ENCODE results near the gene MRC1. TPM values are rescaled to one million over a fixed set of nuclear protein-coding genes. Genes with fewer than 3 reads are reported as not detected.

The MRC1 gene
- total RNA-seq, 3 donors from 2014 or later: 13.8 to 197 (median 29.3) TPM

DNA sequence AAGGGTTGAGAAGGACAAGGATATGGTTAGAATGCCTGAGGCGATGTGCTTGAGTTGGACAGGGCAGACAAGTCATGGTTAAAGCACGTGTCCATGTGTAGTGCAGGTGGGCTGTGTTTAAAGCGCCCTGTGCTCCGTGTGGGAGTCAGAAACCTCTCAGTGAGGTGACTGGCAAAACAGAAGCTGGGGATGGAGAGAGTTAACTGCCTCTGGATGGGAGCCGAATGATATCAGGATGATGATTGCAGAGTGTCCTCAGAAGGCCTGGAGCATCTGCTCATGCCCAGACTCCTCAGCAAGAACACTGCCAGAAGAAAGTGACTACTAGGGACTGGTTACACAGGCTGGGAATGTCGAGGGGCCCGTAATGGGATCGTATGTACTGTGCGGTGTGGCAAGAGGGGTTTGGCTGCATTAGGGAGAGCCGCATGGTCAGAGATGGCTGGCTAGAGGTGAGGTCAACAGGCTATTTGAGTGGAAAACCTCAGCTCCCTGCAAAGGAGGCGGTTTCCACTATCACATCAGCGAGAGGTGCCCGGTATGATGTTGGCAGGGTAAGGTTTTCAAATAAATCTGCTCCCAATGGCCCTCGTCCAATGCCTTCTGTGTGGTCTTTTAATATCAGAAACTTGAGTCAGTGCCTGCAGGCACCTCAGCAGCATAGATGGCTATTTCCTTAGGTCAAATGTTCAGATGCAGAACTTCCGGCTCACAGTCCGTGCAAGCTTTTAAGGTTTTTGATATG, 26.1 kb upstream of the MRC1 start:
- H3K27ac ChIP-seq: no peak overlapping the region
- H3K4me3 ChIP-seq: no peak overlapping the region
- no peaks in the 10 kb centered on the region for H3K27me3 ChIP-seq
- intact Hi-C loops (cut with DNase I; ENCODE audit: low total_unique reads): no loop called here
- H3K4me1 ChIP-seq: no peaks in the 10 kb centered on the region
- H3K36me3 ChIP-seq: no peaks in the 10 kb centered on the region
- H3K9me3 ChIP-seq: no peaks in the 10 kb centered on the region
- TF ChIP-seq POLR2AphosphoS5 (IDR thresholded peaks at IDR 0.05): no peak
- no peak for TF ChIP-seq POLR2A (IDR thresholded peaks at IDR 0.05)
- TF ChIP-seq, protein P1, sequence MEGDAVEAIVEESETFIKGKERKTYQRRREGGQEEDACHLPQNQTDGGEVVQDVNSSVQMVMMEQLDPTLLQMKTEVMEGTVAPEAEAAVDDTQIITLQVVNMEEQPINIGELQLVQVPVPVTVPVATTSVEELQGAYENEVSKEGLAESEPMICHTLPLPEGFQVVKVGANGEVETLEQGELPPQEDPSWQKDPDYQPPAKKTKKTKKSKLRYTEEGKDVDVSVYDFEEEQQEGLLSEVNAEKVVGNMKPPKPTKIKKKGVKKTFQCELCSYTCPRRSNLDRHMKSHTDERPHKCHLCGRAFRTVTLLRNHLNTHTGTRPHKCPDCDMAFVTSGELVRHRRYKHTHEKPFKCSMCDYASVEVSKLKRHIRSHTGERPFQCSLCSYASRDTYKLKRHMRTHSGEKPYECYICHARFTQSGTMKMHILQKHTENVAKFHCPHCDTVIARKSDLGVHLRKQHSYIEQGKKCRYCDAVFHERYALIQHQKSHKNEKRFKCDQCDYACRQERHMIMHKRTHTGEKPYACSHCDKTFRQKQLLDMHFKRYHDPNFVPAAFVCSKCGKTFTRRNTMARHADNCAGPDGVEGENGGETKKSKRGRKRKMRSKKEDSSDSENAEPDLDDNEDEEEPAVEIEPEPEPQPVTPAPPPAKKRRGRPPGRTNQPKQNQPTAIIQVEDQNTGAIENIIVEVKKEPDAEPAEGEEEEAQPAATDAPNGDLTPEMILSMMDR (IDR thresholded peaks at IDR 0.05): no peak
- no peak for DNase-seq (ENCODE audit: low spot score in 2 of 2)

DNA sequence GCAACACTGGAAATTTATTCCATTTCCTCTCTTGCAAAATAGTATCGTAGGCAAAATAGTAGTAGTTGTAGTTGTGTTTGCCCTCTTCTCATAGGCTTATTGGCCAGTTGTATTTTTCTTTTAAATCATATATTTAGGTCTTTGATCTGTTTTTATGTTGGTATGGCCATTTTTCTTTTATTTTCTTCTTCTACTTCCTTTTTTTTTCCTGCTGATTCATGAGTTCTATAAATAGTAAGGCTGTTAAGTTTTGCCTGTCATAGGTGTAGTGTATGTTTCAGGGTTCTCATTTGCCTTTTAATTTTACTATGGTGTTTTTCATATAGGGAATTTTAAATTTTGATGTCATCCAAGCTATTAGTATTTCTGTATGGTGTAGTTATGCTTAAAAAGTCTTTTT, 25.4 kb upstream of the MRC1 start:
- no peak for DNase-seq (ENCODE audit: low spot score in 2 of 2)
- Histone ChIP-seq H3K27ac (no peak overlapping the region), H3K27me3 (no peaks in the 10 kb centered on the region), H3K36me3 (no peaks in the 10 kb centered on the region), H3K9me3 (no peaks in the 10 kb centered on the region), H3K4me1 (no peaks in the 10 kb centered on the region), H3K4me3 (no peak overlapping the region)
- intact Hi-C loops (cut with DNase I; ENCODE audit: low total_unique reads): no loop called here
- TF ChIP-seq POLR2AphosphoS5 (IDR thresholded peaks at IDR 0.05): no peak
- TF ChIP-seq, protein P1 (IDR thresholded peaks at IDR 0.05): no peak
- TF ChIP-seq POLR2A (IDR thresholded peaks at IDR 0.05): no peak

DNA sequence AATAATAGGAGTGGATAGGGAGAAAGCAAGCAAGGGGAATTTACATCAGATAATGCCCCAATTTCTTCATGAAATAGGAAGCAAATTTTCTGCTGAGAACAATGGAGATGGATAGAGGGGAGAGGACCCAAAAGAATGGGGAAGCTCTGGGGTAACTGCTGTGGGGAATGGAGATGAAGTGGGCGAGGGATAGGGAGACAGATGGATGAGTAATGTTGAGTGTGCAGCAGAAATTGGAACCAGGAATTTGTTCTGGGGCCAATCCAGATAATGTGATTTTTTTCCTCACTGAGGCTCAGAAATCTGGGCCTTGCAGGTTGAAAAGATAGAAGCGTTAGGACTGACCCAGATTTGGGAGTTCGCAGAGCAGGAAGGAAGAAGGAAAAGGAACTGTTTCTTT, 24.5 kb upstream of the MRC1 start:
- DNase-seq (ENCODE audit: low spot score in 2 of 2): no peak
- Histone ChIP-seq H3K27me3 (no peaks in the 10 kb centered on the region), H3K9me3 (no peaks in the 10 kb centered on the region), H3K36me3 (no peaks in the 10 kb centered on the region), H3K4me3 (no peak overlapping the region), H3K27ac (no peak overlapping the region), H3K4me1 (no peaks in the 10 kb centered on the region)
- intact Hi-C loops (cut with DNase I; ENCODE audit: low total_unique reads): no loop called here
- TF ChIP-seq, protein P1 (IDR thresholded peaks at IDR 0.05): no peak
- no peak for TF ChIP-seq POLR2AphosphoS5 (IDR thresholded peaks at IDR 0.05)
- TF ChIP-seq POLR2A (IDR thresholded peaks at IDR 0.05): no peak

DNA sequence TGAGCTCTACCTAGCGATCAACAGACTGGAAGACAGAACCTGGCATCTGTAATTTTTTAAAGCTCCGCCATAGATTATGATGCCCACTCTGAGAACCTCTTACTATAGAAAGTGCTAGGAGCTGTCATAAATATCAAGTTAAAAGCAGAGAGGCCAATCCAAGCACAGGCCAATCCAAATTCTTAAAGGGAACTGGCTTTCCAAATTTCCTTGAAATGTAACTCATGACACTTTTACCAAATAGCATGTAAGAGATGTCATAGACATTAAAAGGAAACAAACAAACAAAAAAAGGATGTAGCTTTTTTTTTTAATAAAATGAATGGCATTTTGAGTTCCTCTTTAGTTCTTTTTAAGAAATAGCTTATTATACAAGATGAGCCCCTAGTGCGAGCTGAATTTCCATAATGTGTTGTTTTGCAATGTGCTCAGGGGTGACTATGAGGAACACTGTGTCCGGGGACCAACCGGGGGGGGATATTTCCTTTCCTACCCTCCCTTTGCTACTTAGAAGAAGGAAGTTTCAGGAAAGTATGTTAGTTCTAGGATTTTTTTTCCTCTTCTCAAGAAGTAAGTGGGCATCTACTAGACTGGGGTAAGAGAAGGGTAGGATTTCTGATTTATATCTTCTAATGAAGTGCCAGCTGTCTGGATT, 23.7 kb upstream of the MRC1 start:
- H3K27ac ChIP-seq: no peak overlapping the region
- no peak overlapping the region for H3K4me3 ChIP-seq
- no peaks in the 10 kb centered on the region for H3K4me1 ChIP-seq
- H3K27me3 ChIP-seq: no peaks in the 10 kb centered on the region
- TF ChIP-seq POLR2A (IDR thresholded peaks at IDR 0.05) (no peak), POLR2AphosphoS5 (IDR thresholded peaks at IDR 0.05) (no peak)
- TF ChIP-seq, protein P1 (IDR thresholded peaks at IDR 0.05): no peak
- no peaks in the 10 kb centered on the region for H3K9me3 ChIP-seq
- no peak for DNase-seq (ENCODE audit: low spot score in 2 of 2)
- no peaks in the 10 kb centered on the region for H3K36me3 ChIP-seq
- intact Hi-C loops (cut with DNase I; ENCODE audit: low total_unique reads): no loop called here
